B cell (primary cell): Measurements from ENCODE around the gene NAV2. TPM values are rescaled to one million over a fixed set of nuclear protein-coding genes. Genes with fewer than 3 reads are reported as not detected.

Experiments used
- ATAC-seq: fragments of 200-7000 bp; cut with Tn5 transposase; one replicate; pipeline ENCODE4 v1.10.0; 2021; ENCODE audit warnings: low read depth, mild to moderate bottlenecking, moderate number of reproducible peaks, moderate library complexity
- CTCF ChIA-PET: fragments of 350-600 bp; sonication (Branson Sonifier 250); formaldehyde crosslinking; loops from one replicate; lab custom pipeline; 2021; ENCODE audit warnings: antibody characterized with exemption, inconsistent platforms; lab: Charles Lee
- POLR2A ChIA-PET: fragments of 350-600 bp; sonication (Branson Sonifier 250); formaldehyde crosslinking; loops from one replicate; lab custom pipeline; 2021; ENCODE audit warnings: antibody characterized with exemption; lab: Charles Lee
- DNase-seq: peaks from one replicate; pipeline ENCODE4 v3.0.0; 2013
- H2AFZ ChIP-seq: 2 replicates; pipeline ENCODE4 v1.6.1; 2012; ENCODE audit warnings: mild to moderate bottlenecking, low read depth, low read length; ENCODE audit not compliant: insufficient read depth, poor library complexity, severe bottlenecking
- H3K27ac ChIP-seq, 2 donors: 1 replicate in 1 of 2; 2 replicates in 1 of 2; pipeline ENCODE4 v1.5.1; 2012 to 2013; ENCODE audit warnings: low read length in 2 of 2, mild to moderate bottlenecking in 2 of 2, moderate library complexity in 1 of 2
- H3K27me3 ChIP-seq, 4 experiments: fragments of 200-600 bp in 1 of 4; sonication (generic) in 1 of 4; replicated peaks in 1 of 4; 1 replicate in 2 of 4; 2 replicates in 2 of 4; pipeline versions ENCODE4 v1.6.1 to v1.7.0; 2013 to 2016; ENCODE audit warnings: low read length in 3 of 4, mild to moderate bottlenecking in 2 of 4, mixed read lengths in 1 of 4, moderate library complexity in 1 of 4; ENCODE audit not compliant: insufficient read depth in 4 of 4, control insufficient read depth in 3 of 4; ENCODE audit errors: control extremely low read depth in 1 of 4
- H3K36me3 ChIP-seq, 2 experiments: replicated peaks in 1 of 2; 1 replicate in 1 of 2; 2 replicates in 1 of 2; pipeline versions ENCODE4 v1.6.1 to v1.7.1; 2013; ENCODE audit warnings: low read length in 1 of 2; ENCODE audit not compliant: insufficient read depth in 2 of 2, control insufficient read depth in 1 of 2; ENCODE audit errors: control extremely low read depth in 1 of 2, extremely low read depth in 1 of 2
- H3K4me1 ChIP-seq, 2 donors: fragments of 200-600 bp in 1 of 2; sonication (generic) in 1 of 2; 1 replicate in 1 of 2; 2 replicates in 1 of 2; pipeline versions ENCODE4 v1.5.1 to v1.6.1; 2013 to 2017; ENCODE audit warnings: low read length in 2 of 2; ENCODE audit not compliant: control insufficient read depth in 2 of 2, insufficient read depth in 2 of 2
- H3K4me2 ChIP-seq: replicated peaks from 2 replicates; pipeline ENCODE3; 2012; ENCODE audit warnings: mild to moderate bottlenecking, low read depth, low read length; ENCODE audit not compliant: poor library complexity, severe bottlenecking
- H3K4me3 ChIP-seq, 5 experiments: fragments of 200-600 bp in 1 of 5; sonication (generic) in 1 of 5; 1 replicate in 3 of 5; 2 replicates in 2 of 5; pipeline versions ENCODE4 v1.5.1 to v1.7.0; 2011 to 2016; ENCODE audit warnings: low read length in 4 of 5, mild to moderate bottlenecking in 4 of 5, low read depth in 2 of 5, control low read depth in 1 of 5, moderate library complexity in 1 of 5; ENCODE audit not compliant: insufficient read depth in 1 of 5; ENCODE audit errors: control extremely low read depth in 1 of 5, extremely low read depth in 1 of 5
- H3K79me2 ChIP-seq: fragments of 200-600 bp; sonication (generic); one replicate; pipeline ENCODE4 v1.6.0; 2016; ENCODE audit warnings: low read length; ENCODE audit not compliant: control insufficient read depth, insufficient read depth
- H3K9ac ChIP-seq: fragments of 200-600 bp; sonication (generic); 2 replicates; pipeline ENCODE4 v1.6.1; 2017; ENCODE audit warnings: mild to moderate bottlenecking, low read length, moderate library complexity
- H3K9me3 ChIP-seq, 3 donors: one replicate each; pipeline versions ENCODE4 v1.6.1 to v1.7.1; 2013; ENCODE audit warnings: low read length in 2 of 3; ENCODE audit not compliant: control insufficient read depth in 2 of 3, insufficient read depth in 1 of 3; ENCODE audit errors: control extremely low read depth in 1 of 3
- H4K20me1 ChIP-seq: 2 replicates; pipeline ENCODE4 v1.6.0; 2012; ENCODE audit warnings: mild to moderate bottlenecking, low read length; ENCODE audit not compliant: insufficient read depth, control insufficient read depth, poor library complexity, severe bottlenecking
- H3K27ac Mint-ChIP-seq: one replicate; pipeline ENCODE4 v1.8.0; 2021; ENCODE audit warnings: mixed read lengths
- H3K27me3 Mint-ChIP-seq: one replicate; pipeline ENCODE4 v1.8.0; 2021; ENCODE audit warnings: mixed read lengths
- H3K4me1 Mint-ChIP-seq: one replicate; pipeline ENCODE4 v1.8.0; 2021; ENCODE audit warnings: mixed read lengths
- H3K4me3 Mint-ChIP-seq: one replicate; pipeline ENCODE4 v1.8.0; 2021; ENCODE audit warnings: mixed read lengths
- H3K9me3 Mint-ChIP-seq: one replicate; pipeline ENCODE4 v1.8.0; 2022; ENCODE audit warnings: mixed read lengths; ENCODE audit not compliant: insufficient read depth
- CTCF ChIP-seq: fragments of 200-600 bp; IDR thresholded peaks from one replicate; pipeline ENCODE4 v1.8.0; 2022; ENCODE audit warnings: antibody characterized with exemption, mild to moderate bottlenecking
- EZH2 ChIP-seq: IDR thresholded peaks from 2 replicates; pipeline ENCODE4 v1.6.1; 2012; ENCODE audit warnings: borderline replicate concordance, low read depth, mild to moderate bottlenecking, moderate library complexity, low read length; ENCODE audit not compliant: insufficient read depth, poor library complexity, severe bottlenecking
- WGBS: methylation state at CpG from one replicate; pipeline ENCODE4 v1.1.5; 2013; ENCODE audit warnings: missing lambda C conversion rate; ENCODE audit not compliant: insufficient coverage; 5-methylcytosine and 5-hydroxymethylcytosine counted together
- intact Hi-C: fragments of 100-400 bp; cut with micrococcal nuclease; formaldehyde crosslinking; loops from one replicate; pipeline ENCODE4 v1.10.0; 2022
- polyA plus RNA-seq: library from polyadenylated mRNA; depleted of rRNA; stranded (reverse); fragments of >200 nt; gene quantifications from 2 replicates; pipeline ENCODE4 v1.2.3, GENCODE V29; 2012
- total RNA-seq, 2 donors: library from RNA; stranded (reverse); fragments of 120-200 nt in 1 of 2; gene quantifications; 1 replicate in 1 of 2; 2 replicates in 1 of 2; pipeline versions ENCODE4 v1.2.3 to v1.2.4, GENCODE V29; 2013 to 2022

Gene NAV2
- total and polyA plus RNA-seq, 2 donors (not counting 1 experiment from before 2014, with no cell fraction given) = 0.82 to 22.2 TPM

DNA sequence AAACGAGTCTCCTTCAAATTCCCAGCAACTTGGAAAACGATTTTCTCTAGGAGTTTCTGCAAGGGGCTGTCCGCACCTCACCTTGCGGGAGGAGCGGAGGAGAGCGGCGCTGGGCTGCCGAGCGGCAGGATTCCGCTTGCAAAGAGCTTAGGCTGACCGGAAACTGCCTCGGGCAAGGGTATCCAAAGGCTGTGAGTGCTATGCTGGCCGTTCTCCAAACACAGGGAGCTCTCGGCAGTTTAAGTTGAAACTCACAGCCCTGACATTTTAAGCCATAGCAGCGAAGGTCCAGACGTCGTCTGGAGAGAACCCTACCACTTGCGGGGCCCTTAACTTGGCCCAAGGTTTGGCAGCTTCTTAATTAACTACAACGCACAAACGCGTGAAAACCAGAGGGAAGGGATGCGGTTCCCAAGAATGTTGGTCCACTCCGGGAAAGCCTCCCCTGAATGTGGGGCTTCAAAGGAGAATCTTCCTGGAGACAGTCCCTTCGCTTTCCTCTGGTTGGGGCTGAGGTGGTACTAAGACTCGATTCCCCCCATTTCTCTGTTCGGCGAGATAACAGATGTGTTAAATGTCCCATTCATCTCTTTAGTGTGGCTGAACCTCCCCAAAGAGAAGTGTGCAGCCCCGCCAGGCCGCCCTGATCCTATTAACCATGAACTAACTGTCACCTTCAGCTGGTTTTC is 448.7 kb downstream of the NAV2 start:
- Histone ChIP-seq H3K4me2 (no peak overlapping the region), H4K20me1 (no peaks in the 10 kb centered on the region), H3K9me3 (peaks cover 4 to 54% (median 21%) of the 10 kb centered on the region in 3 donors), H3K9ac (no peak overlapping the region), H2AFZ (no peak overlapping the region), H3K4me3 (no peak overlapping the region), H3K4me1 (peaks cover 18 to 26% of the 10 kb centered on the region in 2 donors), H3K27ac (no peak overlapping the region), H3K79me2 (no peaks in the 10 kb centered on the region), H3K36me3 (no peaks in the 10 kb centered on the region), H3K27me3 (peaks cover 1 to 94% (median 64%) of the 10 kb centered on the region in 4 experiments)
- intact Hi-C loops = no loop called here
- Mint-ChIP-seq H3K4me1 (peaks cover 22% of the 10 kb centered on the region), H3K27me3 (peaks cover 77% of the 10 kb centered on the region), H3K9me3 (peaks cover 3% of the 10 kb centered on the region), H3K27ac (no peak overlapping the region), H3K4me3 (no peak overlapping the region)
- ChIA-PET POLR2A (no interaction called here), CTCF (interaction anchor here (1.4 kb wide), 1 partner anchor 33 kb away, joined by 4 read pairs; no protein-coding TSS in a partner anchor)
- 19% methylated on average over 25 of the region's 29 CpGs for WGBS
- DNase-seq = peak; percentile 24
- no peak for ATAC-seq
- no peak for TF ChIP-seq CTCF
- no peak for TF ChIP-seq EZH2
